ENCODE results near the gene CLEC16A.

Gene CLEC16A

DNA sequence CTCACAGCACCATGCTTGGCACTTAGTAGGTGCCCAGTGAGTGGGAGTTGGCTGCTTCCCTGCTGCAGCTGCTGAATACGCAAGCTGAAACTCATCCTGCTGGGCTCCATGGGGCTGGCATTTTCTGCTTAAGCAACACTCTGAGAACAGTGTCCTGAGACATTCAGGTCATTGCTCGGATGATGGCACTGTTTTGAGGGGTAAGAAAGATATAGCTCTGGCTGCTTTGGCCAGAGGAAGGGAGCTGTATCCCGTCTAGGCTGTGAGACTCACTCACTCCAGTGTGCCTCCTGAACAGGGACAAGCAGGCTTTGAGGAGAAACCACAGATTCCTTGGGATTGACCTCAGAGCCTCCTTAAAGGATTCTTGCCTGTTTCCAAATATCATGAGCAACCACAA is 120.5 kb downstream of the CLEC16A start:
- TF ChIP-seq, protein P1, sequence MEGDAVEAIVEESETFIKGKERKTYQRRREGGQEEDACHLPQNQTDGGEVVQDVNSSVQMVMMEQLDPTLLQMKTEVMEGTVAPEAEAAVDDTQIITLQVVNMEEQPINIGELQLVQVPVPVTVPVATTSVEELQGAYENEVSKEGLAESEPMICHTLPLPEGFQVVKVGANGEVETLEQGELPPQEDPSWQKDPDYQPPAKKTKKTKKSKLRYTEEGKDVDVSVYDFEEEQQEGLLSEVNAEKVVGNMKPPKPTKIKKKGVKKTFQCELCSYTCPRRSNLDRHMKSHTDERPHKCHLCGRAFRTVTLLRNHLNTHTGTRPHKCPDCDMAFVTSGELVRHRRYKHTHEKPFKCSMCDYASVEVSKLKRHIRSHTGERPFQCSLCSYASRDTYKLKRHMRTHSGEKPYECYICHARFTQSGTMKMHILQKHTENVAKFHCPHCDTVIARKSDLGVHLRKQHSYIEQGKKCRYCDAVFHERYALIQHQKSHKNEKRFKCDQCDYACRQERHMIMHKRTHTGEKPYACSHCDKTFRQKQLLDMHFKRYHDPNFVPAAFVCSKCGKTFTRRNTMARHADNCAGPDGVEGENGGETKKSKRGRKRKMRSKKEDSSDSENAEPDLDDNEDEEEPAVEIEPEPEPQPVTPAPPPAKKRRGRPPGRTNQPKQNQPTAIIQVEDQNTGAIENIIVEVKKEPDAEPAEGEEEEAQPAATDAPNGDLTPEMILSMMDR (IDR thresholded peaks at IDR 0.05; ENCODE audit: extremely low read depth, missing control alignments): no peak
- DNase-seq (ENCODE audit: low spot score): no peak

DNA sequence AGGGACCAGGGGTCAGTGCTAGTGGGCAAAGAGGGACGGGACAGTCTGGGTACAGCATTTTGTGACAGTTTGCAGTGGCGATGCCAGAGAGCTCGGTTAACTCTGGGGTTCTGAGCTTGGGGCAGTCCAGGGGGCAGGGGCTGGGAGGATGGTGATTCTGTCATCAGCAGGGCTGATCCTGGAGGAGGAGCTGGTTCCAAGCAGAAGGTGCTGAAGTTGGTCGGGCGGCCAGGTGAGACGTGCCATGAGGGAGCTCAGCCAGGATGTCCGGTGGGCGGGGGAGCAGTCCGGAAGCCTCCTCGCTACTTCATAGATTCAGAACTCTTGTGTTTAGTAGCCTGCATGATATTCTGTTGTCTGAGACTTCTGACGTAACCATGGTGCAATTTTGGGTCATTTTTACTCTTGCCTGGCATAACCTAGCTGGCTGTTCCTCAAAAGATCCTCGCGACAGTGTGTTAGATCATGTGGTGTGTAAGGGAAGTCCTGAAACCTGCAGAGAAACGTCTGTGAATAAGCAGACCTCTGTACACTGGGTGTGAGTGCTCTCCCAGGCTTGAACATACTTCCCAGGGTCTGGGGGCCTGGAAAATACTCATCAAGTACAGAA is 122.0 kb downstream of the CLEC16A start:
- TF ChIP-seq, protein P1 (IDR thresholded peaks at IDR 0.05; ENCODE audit: extremely low read depth, missing control alignments): no peak
- no peak for DNase-seq (ENCODE audit: low spot score)

DNA sequence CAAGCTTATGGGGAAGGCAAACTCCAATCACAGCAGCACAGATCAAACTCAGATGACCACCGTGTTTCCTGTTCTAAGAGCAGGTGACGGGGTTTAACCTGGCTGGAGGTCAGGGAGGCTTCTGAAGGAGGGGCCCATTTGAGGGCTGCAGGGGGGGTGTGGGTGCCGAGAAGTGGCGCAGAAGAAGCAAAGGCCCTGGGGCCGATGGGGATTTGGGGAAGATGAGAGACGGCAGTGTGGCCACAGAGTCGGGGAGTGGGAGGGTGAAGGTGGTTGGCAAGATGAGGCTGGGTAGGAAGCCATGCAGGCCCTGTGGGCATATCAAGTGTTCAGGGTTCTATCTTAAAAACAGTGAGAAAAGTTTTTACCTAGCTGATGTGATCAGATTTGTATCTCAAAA is 122.9 kb downstream of the CLEC16A start:
- TF ChIP-seq, protein P1 (IDR thresholded peaks at IDR 0.05; ENCODE audit: extremely low read depth, missing control alignments): no peak

DNA sequence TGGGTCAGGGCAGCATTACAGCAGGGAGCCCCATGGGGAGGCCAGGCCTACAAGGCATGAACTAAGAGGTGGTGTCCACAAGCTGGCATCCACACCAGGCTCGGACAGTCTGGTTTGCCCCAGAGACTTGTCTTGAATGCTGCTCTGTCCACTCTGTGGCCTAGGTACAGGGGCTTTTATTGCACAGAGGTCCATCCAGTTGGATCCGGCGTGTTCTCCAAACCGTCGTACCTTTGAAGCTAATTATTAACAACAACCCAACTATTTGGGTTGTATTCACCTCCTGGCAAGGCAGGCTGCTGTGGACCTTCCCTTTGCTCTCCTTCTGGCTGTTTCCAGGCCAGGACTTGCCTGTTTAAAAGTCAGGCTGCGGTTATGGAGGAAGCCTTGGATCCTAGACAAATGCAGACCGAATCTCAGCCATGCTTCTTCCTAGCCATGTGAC is 123.4 kb downstream of the CLEC16A start:
- TF ChIP-seq, protein P1 (IDR thresholded peaks at IDR 0.05; ENCODE audit: extremely low read depth, missing control alignments): no peak
- no peak for DNase-seq (ENCODE audit: low spot score)

More for the DNA sequence above, 122.9 kb downstream of the CLEC16A start:
- no peak for DNase-seq (ENCODE audit: low spot score)

DNA sequence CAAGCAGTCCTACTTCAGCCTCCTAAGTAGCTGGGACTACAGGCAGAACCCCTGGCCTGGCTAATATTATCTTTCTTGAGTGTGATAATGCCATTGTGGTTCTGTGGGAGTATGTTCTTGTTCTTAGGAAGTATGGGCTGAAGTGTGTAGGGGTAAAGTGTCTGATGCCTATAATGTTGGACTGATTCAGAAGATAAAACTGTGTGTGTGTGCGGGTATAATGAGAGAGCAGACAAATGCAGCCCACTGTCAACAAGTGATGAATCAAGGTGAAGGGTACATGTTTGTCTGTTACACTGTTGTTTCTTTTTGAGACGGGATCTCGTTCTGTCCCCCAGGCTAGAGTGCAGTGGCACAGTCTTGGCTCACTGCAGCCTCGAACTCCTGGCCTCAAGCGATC is 127.5 kb downstream of the CLEC16A start:
- no peak for DNase-seq (ENCODE audit: low spot score)
- TF ChIP-seq, protein P1 (IDR thresholded peaks at IDR 0.05; ENCODE audit: extremely low read depth, missing control alignments): no peak

DNA sequence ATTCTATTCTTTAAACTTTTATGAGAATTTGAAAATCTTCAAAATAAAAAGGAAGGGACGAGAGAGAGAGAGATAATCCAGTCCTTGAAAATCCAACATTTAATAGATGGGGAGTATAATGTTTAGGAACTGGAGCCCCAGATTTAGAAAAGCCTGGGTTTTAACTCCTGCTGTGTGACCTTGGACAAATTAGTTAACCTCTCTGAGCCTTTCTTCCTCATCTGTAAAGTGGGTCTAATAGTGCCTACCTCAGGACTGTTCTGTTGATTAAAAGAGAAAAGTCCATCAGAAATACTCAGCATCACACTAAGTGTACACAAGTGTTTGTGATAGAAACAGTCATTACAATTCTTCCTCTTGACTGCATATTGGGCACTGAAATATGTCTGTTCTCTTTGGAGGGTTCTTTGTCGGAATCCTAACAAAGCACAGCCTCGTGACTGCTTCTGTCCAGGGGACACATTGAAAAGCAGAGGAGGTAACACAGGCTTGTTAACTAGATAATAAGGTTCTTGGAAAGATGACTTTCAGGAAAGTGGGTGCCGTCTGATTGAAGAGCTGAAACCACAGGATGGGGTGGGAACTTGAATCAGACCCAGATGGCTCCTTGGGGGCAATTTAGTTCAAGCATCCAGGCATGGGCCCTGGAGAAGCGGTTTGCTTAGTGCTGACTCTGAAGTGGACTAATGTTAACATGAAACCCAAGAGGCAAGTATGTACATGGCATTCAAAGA is 128.2 kb downstream of the CLEC16A start:
- TF ChIP-seq, protein P1 (IDR thresholded peaks at IDR 0.05; ENCODE audit: extremely low read depth, missing control alignments): no peak
- no peak for DNase-seq (ENCODE audit: low spot score)

DNA sequence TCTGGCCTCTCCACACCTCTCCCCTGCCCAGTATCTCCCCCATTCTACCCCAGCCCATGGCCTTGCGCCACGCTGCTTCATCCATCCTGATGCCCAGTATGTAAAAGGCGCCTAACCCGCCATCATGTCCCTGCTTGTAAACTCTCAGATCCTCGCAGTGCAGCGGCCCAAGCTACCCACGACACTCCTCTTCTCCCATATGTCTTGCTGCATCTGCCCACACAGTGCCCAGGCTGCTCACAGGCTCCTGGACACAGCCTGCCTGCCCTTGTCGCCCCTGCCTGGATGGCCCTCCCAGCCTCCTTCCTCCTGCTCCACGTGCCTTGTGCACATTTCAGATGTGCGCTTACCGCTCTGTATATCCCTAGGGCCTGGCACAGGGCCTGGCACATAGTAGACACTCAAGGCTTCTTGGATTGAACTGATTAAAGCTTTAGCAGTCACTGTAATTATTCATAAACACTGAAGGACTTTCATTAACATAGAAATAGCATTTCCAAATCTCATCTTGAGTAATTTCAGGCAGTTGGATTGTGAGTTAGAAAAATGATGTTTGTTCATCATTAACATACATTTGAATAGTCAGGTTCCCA is 129.1 kb downstream of the CLEC16A start:
- DNase-seq (ENCODE audit: low spot score): no peak
- TF ChIP-seq, protein P1 (IDR thresholded peaks at IDR 0.05; ENCODE audit: extremely low read depth, missing control alignments): no peak

Data from GM20000 (cell line).